Upper lobe of left lung (tissue), 4 donors: ENCODE results near the gene TFF1.

ENCODE experiments used
- POLR2A ChIP-seq, 4 donors: fragments of 450-650 bp; IDR thresholded peaks; one replicate each; pipeline ENCODE4 v1.5.1; 2016 to 2017; ENCODE audit warnings: antibody characterized with exemption in 4 of 4, mild to moderate bottlenecking in 2 of 4
- POLR2AphosphoS5 ChIP-seq, 2 donors: sonication (generic); formaldehyde crosslinking; IDR thresholded peaks; one replicate each; pipeline ENCODE4 v1.5.1; 2017; ENCODE audit warnings: antibody characterized with exemption in 2 of 2
- TF ChIP-seq, protein P1 (sequence below), 6 experiments: fragments of 450-650 bp in 4 of 6; fragments of 200-600 bp in 2 of 6; sonication (generic) in 2 of 6; IDR thresholded peaks; one replicate each; pipeline ENCODE4 v1.5.1; 2016 to 2019; ENCODE audit warnings: antibody characterized with exemption in 6 of 6

DNA sequence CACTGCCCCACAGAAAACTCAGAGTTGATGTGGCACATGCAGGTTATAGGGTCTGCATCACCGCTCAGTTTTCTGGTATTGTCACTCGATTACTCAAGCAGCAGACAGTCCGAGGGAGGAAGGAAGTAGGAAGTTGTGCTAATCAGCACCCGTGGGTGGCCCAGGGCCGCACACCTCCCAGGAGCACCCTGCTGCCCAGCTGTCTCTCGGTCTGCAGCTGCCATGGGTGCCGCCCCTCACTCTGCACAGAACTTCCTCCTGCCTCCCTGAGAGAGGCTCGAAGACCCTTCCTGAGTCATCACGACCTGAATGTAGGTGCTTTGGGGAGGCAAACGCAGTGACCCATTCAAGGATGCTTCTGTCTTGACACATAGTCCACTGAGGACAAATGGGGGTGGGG lies 47.0 kb downstream of the TFF1 start:
- TF ChIP-seq, protein P1, sequence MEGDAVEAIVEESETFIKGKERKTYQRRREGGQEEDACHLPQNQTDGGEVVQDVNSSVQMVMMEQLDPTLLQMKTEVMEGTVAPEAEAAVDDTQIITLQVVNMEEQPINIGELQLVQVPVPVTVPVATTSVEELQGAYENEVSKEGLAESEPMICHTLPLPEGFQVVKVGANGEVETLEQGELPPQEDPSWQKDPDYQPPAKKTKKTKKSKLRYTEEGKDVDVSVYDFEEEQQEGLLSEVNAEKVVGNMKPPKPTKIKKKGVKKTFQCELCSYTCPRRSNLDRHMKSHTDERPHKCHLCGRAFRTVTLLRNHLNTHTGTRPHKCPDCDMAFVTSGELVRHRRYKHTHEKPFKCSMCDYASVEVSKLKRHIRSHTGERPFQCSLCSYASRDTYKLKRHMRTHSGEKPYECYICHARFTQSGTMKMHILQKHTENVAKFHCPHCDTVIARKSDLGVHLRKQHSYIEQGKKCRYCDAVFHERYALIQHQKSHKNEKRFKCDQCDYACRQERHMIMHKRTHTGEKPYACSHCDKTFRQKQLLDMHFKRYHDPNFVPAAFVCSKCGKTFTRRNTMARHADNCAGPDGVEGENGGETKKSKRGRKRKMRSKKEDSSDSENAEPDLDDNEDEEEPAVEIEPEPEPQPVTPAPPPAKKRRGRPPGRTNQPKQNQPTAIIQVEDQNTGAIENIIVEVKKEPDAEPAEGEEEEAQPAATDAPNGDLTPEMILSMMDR (IDR thresholded peaks at IDR 0.05), result no peak
- no peak for TF ChIP-seq POLR2AphosphoS5 (IDR thresholded peaks at IDR 0.05)
- TF ChIP-seq POLR2A (IDR thresholded peaks at IDR 0.05), result no peak
